ENCODE data around the gene CA9.

CA9 gene

GRCh38 chr9:35718721-35719511, 45.2 kb downstream of the CA9 start:
- Mint-ChIP-seq H3K4me3 (no peak overlapping the region), H3K27ac (no peak overlapping the region), H3K36me3 (ENCODE audit: low read depth) (peaks cover 86% of the 10 kb centered on the region), H3K4me1 (no peaks in the 10 kb centered on the region), H3K27me3 (ENCODE audit: low read depth, poor library complexity) (no peaks in the 10 kb centered on the region), H3K9me3 (no peaks in the 10 kb centered on the region)
- TF ChIP-seq CTCF (IDR thresholded peaks at IDR 0.05), result no peak
- no peak for DNase-seq

- TF ChIP-seq CTCF (IDR thresholded peaks at IDR 0.05), result no peak
- H3K4me1 Mint-ChIP-seq, result no peaks in the 10 kb centered on the region
- no peak overlapping the region for H3K4me3 Mint-ChIP-seq
- no peak for DNase-seq
- H3K36me3 Mint-ChIP-seq (ENCODE audit: low read depth), result peaks cover 84% of the 10 kb centered on the region
- H3K27me3 Mint-ChIP-seq (ENCODE audit: low read depth, poor library complexity), result no peaks in the 10 kb centered on the region
- no peak overlapping the region for H3K27ac Mint-ChIP-seq
- no peaks in the 10 kb centered on the region for H3K9me3 Mint-ChIP-seq
Measured at GRCh38 chr9:35719546-35719945, 45.8 kb downstream of the CA9 start.

- Mint-ChIP-seq H3K4me1 (no peaks in the 10 kb centered on the region), H3K9me3 (no peaks in the 10 kb centered on the region), H3K36me3 (ENCODE audit: low read depth) (peaks cover 58% of the 10 kb centered on the region), H3K27me3 (ENCODE audit: low read depth, poor library complexity) (no peaks in the 10 kb centered on the region), H3K4me3 (no peak overlapping the region), H3K27ac (no peak overlapping the region)
- no peak for DNase-seq
- no peak for TF ChIP-seq CTCF (IDR thresholded peaks at IDR 0.05)
Measured at GRCh38 chr9:35723426-35723825, 49.7 kb downstream of the CA9 start.

- no peaks in the 10 kb centered on the region for H3K4me1 Mint-ChIP-seq
- TF ChIP-seq CTCF (IDR thresholded peaks at IDR 0.05), result no peak
- peaks cover 55% of the 10 kb centered on the region for H3K36me3 Mint-ChIP-seq (ENCODE audit: low read depth)
- DNase-seq, result no peak
- no peaks in the 10 kb centered on the region for H3K9me3 Mint-ChIP-seq
- no peak overlapping the region for H3K4me3 Mint-ChIP-seq
- H3K27ac Mint-ChIP-seq, result no peak overlapping the region
- no peaks in the 10 kb centered on the region for H3K27me3 Mint-ChIP-seq (ENCODE audit: low read depth, poor library complexity)
Measured at GRCh38 chr9:35723908-35724307, 50.2 kb downstream of the CA9 start.

- H3K4me1 Mint-ChIP-seq, result no peaks in the 10 kb centered on the region
- DNase-seq, result no peak
- H3K27ac Mint-ChIP-seq, result no peak overlapping the region
Measured at GRCh38 chr9:35725362-35725761, 51.6 kb downstream of the CA9 start.

More at GRCh38 chr9:35725362-35725761, 51.6 kb downstream of the CA9 start:
- Mint-ChIP-seq H3K9me3 (no peaks in the 10 kb centered on the region), H3K4me3 (no peak overlapping the region), H3K36me3 (ENCODE audit: low read depth) (peaks cover 41% of the 10 kb centered on the region), H3K27me3 (ENCODE audit: low read depth, poor library complexity) (no peaks in the 10 kb centered on the region)
- TF ChIP-seq CTCF (IDR thresholded peaks at IDR 0.05), result no peak

All from nephron progenitor cell (in vitro differentiated cells).